NT2/D1 (cell line): ENCODE data around the gene TMEM259.

Experiments
- DNase-seq: peaks from one replicate; pipeline ENCODE4 v3.0.0-alpha.2; 2011; ENCODE audit warnings: low read depth, low spot score
- H3K27me3 ChIP-seq: 2 replicates; pipeline ENCODE4 v1.6.0; 2011; ENCODE audit warnings: mild to moderate bottlenecking; ENCODE audit not compliant: insufficient read length, insufficient read depth
- H3K36me3 ChIP-seq: 2 replicates; pipeline ENCODE4 v1.6.1; 2011; ENCODE audit warnings: mild to moderate bottlenecking, low read length, mixed read lengths; ENCODE audit not compliant: insufficient read depth, insufficient read length
- H3K4me1 ChIP-seq: 2 replicates; pipeline ENCODE4 v1.5.1; 2011; ENCODE audit not compliant: insufficient read depth, insufficient read length
- H3K4me3 ChIP-seq: 2 replicates; pipeline ENCODE4 v1.5.1; 2011; ENCODE audit warnings: low read depth; ENCODE audit not compliant: insufficient read length
- H3K9ac ChIP-seq: 2 replicates; pipeline ENCODE4 v1.6.0; 2011; ENCODE audit warnings: low read depth; ENCODE audit not compliant: insufficient read length
- H3K9me3 ChIP-seq: 2 replicates; pipeline ENCODE4 v1.5.1; 2011; ENCODE audit warnings: mild to moderate bottlenecking, low read length; ENCODE audit not compliant: insufficient read depth
- SUZ12 ChIP-seq: IDR thresholded peaks from 2 replicates; pipeline ENCODE4 v1.6.1; 2011; ENCODE audit not compliant: insufficient read length, insufficient read depth; ENCODE audit errors: extremely low read depth
- YY1 ChIP-seq: IDR thresholded peaks from 2 replicates; pipeline ENCODE4 v1.6.1; 2011; ENCODE audit not compliant: insufficient read length, insufficient read depth
- ZNF274 ChIP-seq: IDR thresholded peaks from 2 replicates; pipeline ENCODE4 v1.6.1; 2011; ENCODE audit warnings: mild to moderate bottlenecking, low read depth, low read length

The TMEM259 gene

DNA sequence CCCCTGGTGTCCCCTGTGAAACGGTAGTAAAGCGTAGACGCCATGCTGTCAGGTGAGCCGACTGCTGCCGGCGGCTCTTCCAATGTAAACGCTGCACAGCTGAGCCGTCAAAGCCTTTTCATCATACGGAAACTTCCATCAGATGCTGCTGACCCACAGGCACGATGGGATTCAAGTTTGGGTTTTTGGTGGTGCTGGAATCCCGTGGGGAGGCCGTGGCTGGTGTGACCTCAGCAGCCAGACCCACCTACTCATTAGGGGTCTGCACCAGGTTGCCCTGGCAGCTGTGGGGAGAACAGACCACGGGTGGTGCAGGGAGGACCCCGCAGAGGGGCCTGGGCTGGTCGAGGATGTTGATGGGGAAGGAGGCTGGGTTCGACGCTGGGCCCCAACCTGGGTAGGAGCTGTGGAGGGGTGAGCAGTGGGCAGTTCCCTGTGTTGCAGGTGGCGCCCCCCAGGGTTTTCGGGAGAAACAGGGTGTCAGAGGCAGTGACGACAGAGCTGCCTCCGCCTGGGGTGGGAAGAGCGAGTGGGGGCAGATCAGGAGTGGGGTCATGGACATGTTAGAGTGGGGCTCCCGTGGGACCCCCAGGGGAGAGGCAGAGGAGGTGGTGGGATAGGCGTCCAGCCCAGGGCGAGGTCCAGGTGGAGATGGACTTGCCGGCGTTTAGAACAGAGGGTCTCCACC lies 14.1 kb downstream of the TMEM259 start:
- Histone ChIP-seq H3K4me3 (no peak overlapping the region), H3K9ac (no peak overlapping the region), H3K36me3 (peaks cover 46% of the 10 kb centered on the region), H3K27me3 (peaks cover under 1% of the 10 kb centered on the region), H3K4me1 (peaks cover 3% of the 10 kb centered on the region), H3K9me3 (no peaks in the 10 kb centered on the region)
- TF ChIP-seq SUZ12 = no peak
- TF ChIP-seq ZNF274 = no peak
- no peak for TF ChIP-seq YY1
- DNase-seq = no peak

GRCh38 chr19:1004803-1005664 lies 15.9 kb downstream of the TMEM259 start:
- H3K36me3 ChIP-seq = peaks cover 31% of the 10 kb centered on the region
- H3K4me3 ChIP-seq = no peak overlapping the region
- peaks cover 15% of the 10 kb centered on the region for H3K27me3 ChIP-seq
- H3K9me3 ChIP-seq = no peaks in the 10 kb centered on the region
- H3K9ac ChIP-seq = no peak overlapping the region
- TF ChIP-seq ZNF274 (no peak), YY1 (no peak), SUZ12 (no peak)
- H3K4me1 ChIP-seq = peaks cover 5% of the 10 kb centered on the region
- no peak for DNase-seq

- H3K4me1 ChIP-seq = peaks cover 3% of the 10 kb centered on the region
- H3K4me3 ChIP-seq = no peak overlapping the region
- TF ChIP-seq SUZ12 (no peak), ZNF274 (no peak), YY1 (no peak)
- H3K27me3 ChIP-seq = peaks cover 18% of the 10 kb centered on the region
- DNase-seq = no peak
- no peaks in the 10 kb centered on the region for H3K9me3 ChIP-seq
- H3K9ac ChIP-seq = peak overlapping the region; percentile 21
- H3K36me3 ChIP-seq = peaks cover 24% of the 10 kb centered on the region
Observed at GRCh38 chr19:1004204-1004802, 16.6 kb downstream of the TMEM259 start.

- Histone ChIP-seq H3K9ac (no peak overlapping the region), H3K27me3 (peaks cover 24% of the 10 kb centered on the region), H3K4me3 (no peak overlapping the region), H3K36me3 (peaks cover 14% of the 10 kb centered on the region), H3K4me1 (peaks cover 6% of the 10 kb centered on the region), H3K9me3 (no peaks in the 10 kb centered on the region)
- no peak for DNase-seq
- TF ChIP-seq YY1 = no peak
- TF ChIP-seq SUZ12 = no peak
Observed at GRCh38 chr19:1003283-1003682, 17.6 kb downstream of the TMEM259 start.

- Histone ChIP-seq H3K27me3 (peaks cover 24% of the 10 kb centered on the region), H3K36me3 (peaks cover 10% of the 10 kb centered on the region), H3K4me1 (peaks cover 6% of the 10 kb centered on the region), H3K9ac (no peak overlapping the region), H3K4me3 (no peak overlapping the region), H3K9me3 (no peaks in the 10 kb centered on the region)
- TF ChIP-seq YY1 = no peak
- no peak for TF ChIP-seq SUZ12
- TF ChIP-seq ZNF274 = no peak
- DNase-seq = no peak
Observed at GRCh38 chr19:1002600-1002999, 18.3 kb downstream of the TMEM259 start.

GRCh38 chr19:1001538-1002166 lies 19.3 kb downstream of the TMEM259 start:
- H3K4me1 ChIP-seq = peaks cover 6% of the 10 kb centered on the region
- peak overlapping the region; percentile 58 for H3K9ac ChIP-seq
- H3K4me3 ChIP-seq = peak overlapping the region; percentile 30
- no peak for DNase-seq
- TF ChIP-seq SUZ12 (no peak), YY1 (no peak), ZNF274 (no peak)
- H3K9me3 ChIP-seq = no peaks in the 10 kb centered on the region
- H3K36me3 ChIP-seq = peaks cover 2% of the 10 kb centered on the region
- H3K27me3 ChIP-seq = peaks cover 24% of the 10 kb centered on the region
